ENCODE results near the gene CLCN2. TPM values are rescaled to one million over a fixed set of nuclear protein-coding genes. Genes with fewer than 3 reads are reported as not detected.

The CLCN2 gene
- total RNA-seq, 1 donor from 2014 or later, result 9.0 TPM

DNA sequence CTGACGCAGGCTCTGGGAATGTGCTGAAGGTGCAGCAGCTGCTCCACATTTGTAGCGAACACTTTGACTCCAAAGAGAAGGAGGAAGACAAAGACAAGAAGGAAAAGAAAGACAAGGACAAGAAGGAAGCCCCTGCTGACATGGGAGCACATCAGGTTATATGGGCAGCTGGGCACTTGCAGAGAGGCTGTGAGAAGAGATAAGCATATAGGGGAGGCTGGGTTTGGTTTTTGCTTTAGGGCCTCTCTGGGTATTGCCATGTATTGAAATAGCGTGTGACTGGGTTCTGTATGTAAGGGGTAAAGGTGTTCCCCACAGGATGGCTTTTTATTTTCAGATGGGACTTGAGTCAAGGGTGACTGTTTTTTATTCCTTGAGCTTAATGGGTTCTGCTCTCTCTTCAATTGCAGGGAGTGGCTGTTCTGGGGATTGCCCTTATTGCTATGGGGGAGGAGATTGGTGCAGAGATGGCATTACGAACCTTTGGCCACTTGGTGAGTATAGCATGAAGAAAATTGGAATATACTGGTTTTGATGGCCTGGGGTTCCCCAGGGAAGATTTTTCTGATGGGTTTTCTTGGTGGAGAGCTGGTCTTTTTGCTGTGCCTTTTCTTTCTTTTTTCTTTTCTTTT is 54.9 kb downstream of the CLCN2 start:
- no peak overlapping the region for H3K4me3 Mint-ChIP-seq (ENCODE audit: unreplicated experiment)
- Histone ChIP-seq H3K9me3 (ENCODE audit: insufficient read depth, low read depth, low read length) (no peaks in the 10 kb centered on the region), H3K4me1 (ENCODE audit: insufficient read depth, low read length) (peaks cover 5% of the 10 kb centered on the region), H3K79me2 (ENCODE audit: insufficient read depth, low read length) (peaks cover 51% of the 10 kb centered on the region), H3K27me3 (ENCODE audit: insufficient read depth, low read length) (no peaks in the 10 kb centered on the region), H3K9ac (ENCODE audit: low read length) (no peak overlapping the region), H3K4me3 (ENCODE audit: insufficient read depth, low read depth, low read length) (no peak overlapping the region), H3K4me2 (ENCODE audit: low read length) (no peak overlapping the region), H4K20me1 (ENCODE audit: insufficient read depth, low read length) (peaks cover 77% of the 10 kb centered on the region), H3K36me3 (ENCODE audit: insufficient read depth, low read length) (peaks cover 77% of the 10 kb centered on the region), H3K27ac (ENCODE audit: low read depth, low read length) (no peak overlapping the region), H2AFZ (ENCODE audit: low read depth, low read length) (no peak overlapping the region)
- peak overlapping the region; percentile 63 for H3K27ac Mint-ChIP-seq (ENCODE audit: unreplicated experiment)
- H3K4me1 Mint-ChIP-seq (ENCODE audit: low read depth, unreplicated experiment), result peaks cover 18% of the 10 kb centered on the region
- DNase-seq (ENCODE audit: low read depth) (no peak), FAIRE-seq (no peak)
- H3K27me3 Mint-ChIP-seq (ENCODE audit: low read depth, unreplicated experiment), result no peaks in the 10 kb centered on the region
- H3K36me3 Mint-ChIP-seq (ENCODE audit: low read depth, unreplicated experiment), result peaks cover 67% of the 10 kb centered on the region
- TF ChIP-seq, protein P1, sequence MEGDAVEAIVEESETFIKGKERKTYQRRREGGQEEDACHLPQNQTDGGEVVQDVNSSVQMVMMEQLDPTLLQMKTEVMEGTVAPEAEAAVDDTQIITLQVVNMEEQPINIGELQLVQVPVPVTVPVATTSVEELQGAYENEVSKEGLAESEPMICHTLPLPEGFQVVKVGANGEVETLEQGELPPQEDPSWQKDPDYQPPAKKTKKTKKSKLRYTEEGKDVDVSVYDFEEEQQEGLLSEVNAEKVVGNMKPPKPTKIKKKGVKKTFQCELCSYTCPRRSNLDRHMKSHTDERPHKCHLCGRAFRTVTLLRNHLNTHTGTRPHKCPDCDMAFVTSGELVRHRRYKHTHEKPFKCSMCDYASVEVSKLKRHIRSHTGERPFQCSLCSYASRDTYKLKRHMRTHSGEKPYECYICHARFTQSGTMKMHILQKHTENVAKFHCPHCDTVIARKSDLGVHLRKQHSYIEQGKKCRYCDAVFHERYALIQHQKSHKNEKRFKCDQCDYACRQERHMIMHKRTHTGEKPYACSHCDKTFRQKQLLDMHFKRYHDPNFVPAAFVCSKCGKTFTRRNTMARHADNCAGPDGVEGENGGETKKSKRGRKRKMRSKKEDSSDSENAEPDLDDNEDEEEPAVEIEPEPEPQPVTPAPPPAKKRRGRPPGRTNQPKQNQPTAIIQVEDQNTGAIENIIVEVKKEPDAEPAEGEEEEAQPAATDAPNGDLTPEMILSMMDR (IDR thresholded peaks at IDR 0.05; ENCODE audit: insufficient read depth, low read depth, low read length), result no peak
- no peak for TF ChIP-seq EZH2 (IDR thresholded peaks at IDR 0.05; ENCODE audit: insufficient read depth, low read length)
- H3K9me3 Mint-ChIP-seq (ENCODE audit: unreplicated experiment), result no peaks in the 10 kb centered on the region

DNA sequence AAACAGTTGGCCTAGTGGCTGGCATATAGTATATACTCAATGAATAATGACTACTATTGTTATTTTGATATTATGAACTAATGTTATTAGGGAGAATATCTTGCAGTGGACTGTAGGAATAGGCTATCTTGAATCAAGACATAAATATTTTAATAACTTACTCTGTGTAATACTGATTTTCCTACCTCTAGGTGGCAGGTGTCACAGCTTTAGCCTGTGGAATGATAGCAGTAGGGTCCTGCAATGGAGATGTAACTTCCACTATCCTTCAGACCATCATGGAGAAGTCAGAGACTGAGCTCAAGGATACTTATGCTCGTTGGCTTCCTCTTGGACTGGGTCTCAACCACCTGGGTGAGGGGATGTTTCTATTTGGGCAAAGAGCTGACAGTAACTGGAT is 55.8 kb downstream of the CLCN2 start:
- peaks cover 13% of the 10 kb centered on the region for H3K4me1 ChIP-seq (ENCODE audit: insufficient read depth, low read length)
- H3K27ac ChIP-seq (ENCODE audit: low read depth, low read length), result no peak overlapping the region
- H4K20me1 ChIP-seq (ENCODE audit: insufficient read depth, low read length), result peaks cover 84% of the 10 kb centered on the region
- H3K36me3 ChIP-seq (ENCODE audit: insufficient read depth, low read length), result peaks cover 84% of the 10 kb centered on the region
- Mint-ChIP-seq H3K27me3 (ENCODE audit: low read depth, unreplicated experiment) (no peaks in the 10 kb centered on the region), H3K27ac (ENCODE audit: unreplicated experiment) (no peak overlapping the region), H3K36me3 (ENCODE audit: low read depth, unreplicated experiment) (peaks cover 69% of the 10 kb centered on the region), H3K4me3 (ENCODE audit: unreplicated experiment) (no peak overlapping the region), H3K9me3 (ENCODE audit: unreplicated experiment) (no peaks in the 10 kb centered on the region), H3K4me1 (ENCODE audit: low read depth, unreplicated experiment) (peaks cover 23% of the 10 kb centered on the region)
- no peak overlapping the region for H3K4me3 ChIP-seq (ENCODE audit: insufficient read depth, low read depth, low read length)
- no peak overlapping the region for H2AFZ ChIP-seq (ENCODE audit: low read depth, low read length)
- H3K9ac ChIP-seq (ENCODE audit: low read length), result no peak overlapping the region
- no peaks in the 10 kb centered on the region for H3K9me3 ChIP-seq (ENCODE audit: insufficient read depth, low read depth, low read length)
- DNase-seq (ENCODE audit: low read depth), result no peak
- H3K27me3 ChIP-seq (ENCODE audit: insufficient read depth, low read length), result no peaks in the 10 kb centered on the region
- peaks cover 59% of the 10 kb centered on the region for H3K79me2 ChIP-seq (ENCODE audit: insufficient read depth, low read length)
- H3K4me2 ChIP-seq (ENCODE audit: low read length), result no peak overlapping the region
- FAIRE-seq, result no peak
- TF ChIP-seq EZH2 (IDR thresholded peaks at IDR 0.05; ENCODE audit: insufficient read depth, low read length), result no peak
- TF ChIP-seq, protein P1 (IDR thresholded peaks at IDR 0.05; ENCODE audit: insufficient read depth, low read depth, low read length), result peak; percentile 39

DNA sequence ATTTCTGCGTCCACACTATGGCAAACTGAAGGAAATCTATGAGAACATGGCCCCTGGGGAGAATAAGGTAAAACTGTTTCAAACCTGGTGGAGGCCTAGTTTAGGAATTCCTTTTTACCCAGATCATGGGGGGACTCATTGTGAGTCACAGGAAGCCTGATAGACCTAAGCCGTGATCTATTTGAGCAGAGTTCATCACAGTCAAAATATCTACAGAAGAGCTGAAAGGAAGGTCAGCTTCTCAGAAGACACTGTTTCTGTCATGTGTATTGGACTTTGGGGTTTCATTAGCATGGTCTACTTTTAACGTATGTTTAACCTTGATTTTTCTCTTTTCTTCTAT is 61.1 kb downstream of the CLCN2 start:
- Histone ChIP-seq H3K27ac (ENCODE audit: low read depth, low read length) (peak overlapping the region; percentile 86), H3K79me2 (ENCODE audit: insufficient read depth, low read length) (peaks cover 62% of the 10 kb centered on the region), H3K36me3 (ENCODE audit: insufficient read depth, low read length) (peaks cover 46% of the 10 kb centered on the region), H3K4me2 (ENCODE audit: low read length) (peak overlapping the region; percentile 84), H3K9ac (ENCODE audit: low read length) (peak overlapping the region; percentile 97), H4K20me1 (ENCODE audit: insufficient read depth, low read length) (peaks cover 59% of the 10 kb centered on the region), H3K4me1 (ENCODE audit: insufficient read depth, low read length) (peaks cover 18% of the 10 kb centered on the region), H2AFZ (ENCODE audit: low read depth, low read length) (no peak overlapping the region), H3K27me3 (ENCODE audit: insufficient read depth, low read length) (peaks cover 2% of the 10 kb centered on the region), H3K4me3 (ENCODE audit: insufficient read depth, low read depth, low read length) (peak overlapping the region; percentile 92), H3K9me3 (ENCODE audit: insufficient read depth, low read depth, low read length) (no peaks in the 10 kb centered on the region)
- Mint-ChIP-seq H3K9me3 (ENCODE audit: unreplicated experiment) (no peaks in the 10 kb centered on the region), H3K27ac (ENCODE audit: unreplicated experiment) (peak overlapping the region; percentile 86), H3K36me3 (ENCODE audit: low read depth, unreplicated experiment) (peaks cover 33% of the 10 kb centered on the region), H3K4me1 (ENCODE audit: low read depth, unreplicated experiment) (peaks cover 23% of the 10 kb centered on the region), H3K4me3 (ENCODE audit: unreplicated experiment) (peak overlapping the region; percentile 95), H3K27me3 (ENCODE audit: low read depth, unreplicated experiment) (peaks cover 6% of the 10 kb centered on the region)
- no peak for TF ChIP-seq EZH2 (IDR thresholded peaks at IDR 0.05; ENCODE audit: insufficient read depth, low read length)
- TF ChIP-seq, protein P1 (IDR thresholded peaks at IDR 0.05; ENCODE audit: insufficient read depth, low read depth, low read length), result no peak
- DNase-seq (ENCODE audit: low read depth) (peak; percentile 56), FAIRE-seq (peak; percentile 43)

Measured in astrocyte (in vitro differentiated cells and primary cell).